Measurements from ENCODE around the gene PTH. TPM values are rescaled to one million over a fixed set of nuclear protein-coding genes. Genes with fewer than 3 reads are reported as not detected.

Gene PTH
- total and polyA plus RNA-seq, 2 of the 8 experiments (the other 6 are each of a cell fraction or from before 2014, with no cell fraction given): not detected

DNA sequence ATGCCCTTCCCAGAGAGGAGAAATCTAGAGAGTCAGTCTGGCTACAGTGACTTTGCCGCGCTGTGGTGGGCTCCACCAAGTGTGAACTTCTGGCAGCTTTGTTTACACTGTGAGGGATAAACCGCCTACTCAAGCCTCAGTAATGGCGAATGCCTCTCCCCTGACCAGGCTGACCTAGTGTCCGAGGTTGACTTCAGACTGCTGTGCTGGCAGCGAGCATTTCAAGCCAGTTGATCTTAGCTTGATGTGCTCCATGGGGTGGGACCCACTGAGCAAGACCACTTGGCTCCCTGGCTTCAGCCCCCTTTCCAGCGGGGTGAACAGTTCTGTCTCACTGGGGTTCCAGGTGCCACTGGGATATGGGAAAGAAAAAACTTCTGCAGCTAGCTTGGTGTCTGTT, 38.6 kb upstream of the PTH start:
- CTCF ChIA-PET (ENCODE audit: partially characterized antibody): interaction anchor here (0.6 to 2.7 kb wide), 5 partner anchors 17 to 251 kb away, joined by 3 to 26 read pairs (median 4); no protein-coding TSS in a partner anchor
- Histone ChIP-seq H2BK15ac (ENCODE audit: low read length) (no peak overlapping the region), H4K5ac (ENCODE audit: insufficient read length, low read depth, low read length) (no peak overlapping the region), H3K9ac (replicated peaks in 1 of 4; ENCODE audit: extremely low read depth in 1 of 4, low read depth in 3 of 4, low read length in 3 of 4) (no peak overlapping the region), H3K36me3 (ENCODE audit: control insufficient read depth in 2 of 4, insufficient read depth in 4 of 4, low read length in 3 of 4) (no peaks in the 10 kb centered on the region), H3K23ac (ENCODE audit: insufficient read length) (no peak overlapping the region), H3K4me1 (replicated peaks in 1 of 4; ENCODE audit: control insufficient read depth in 3 of 4, insufficient read depth in 4 of 4, low read length in 3 of 4) (no peaks in the 10 kb centered on the region), H4K20me1 (replicated peaks in 1 of 2; ENCODE audit: control insufficient read depth in 1 of 2, insufficient read depth in 2 of 2, low read length in 2 of 2) (no peaks in the 10 kb centered on the region), H3K79me2 (ENCODE audit: control insufficient read depth in 1 of 2, insufficient read depth in 2 of 2, low read length in 2 of 2) (no peaks in the 10 kb centered on the region), H3K9me3 (ENCODE audit: insufficient read depth in 2 of 2, low read depth in 1 of 2, low read length in 1 of 2) (peaks cover 11 to 13% of the 10 kb centered on the region in 2 experiments), H3K56ac (replicated peaks; ENCODE audit: insufficient read length, low read depth, low read length) (no peak overlapping the region), H3K79me1 (ENCODE audit: low read depth, low read length) (no peaks in the 10 kb centered on the region), H3K4ac (replicated peaks; ENCODE audit: insufficient read length, low read depth, low read length) (no peak overlapping the region), H3K27ac (ENCODE audit: low read depth, low read length) (no peak overlapping the region), H2AK5ac (ENCODE audit: low read depth, low read length) (no peak overlapping the region), H2BK5ac (ENCODE audit: low read depth, low read length) (no peak overlapping the region), H3K18ac (ENCODE audit: extremely low read depth, low read length) (no peak overlapping the region), H3K4me2 (ENCODE audit: insufficient read depth in 1 of 2, low read depth in 2 of 2, low read length in 2 of 2) (no peak overlapping the region), H4K91ac (replicated peaks; ENCODE audit: insufficient read length, low read length) (no peak overlapping the region), H3K27me3 (replicated peaks in 1 of 4; ENCODE audit: control insufficient read depth in 3 of 4, extremely low read depth in 1 of 4, insufficient read depth in 3 of 4, low read length in 3 of 4) (no peaks in the 10 kb centered on the region), H2AFZ (ENCODE audit: low read length) (no peak overlapping the region), H2BK20ac (ENCODE audit: low read length) (no peak overlapping the region), H3K4me3 (ENCODE audit: extremely low read depth in 1 of 4, insufficient read depth in 2 of 4, low read depth in 3 of 4, low read length in 4 of 4) (no peak overlapping the region), H2BK120ac (replicated peaks; ENCODE audit: low read depth, low read length) (no peak overlapping the region), H3K23me2 (ENCODE audit: low read depth, low read length) (no peaks in the 10 kb centered on the region), H2BK12ac (ENCODE audit: low read depth, low read length) (no peak overlapping the region), H3K14ac (ENCODE audit: insufficient read length) (no peak overlapping the region), H4K8ac (ENCODE audit: extremely low read depth, insufficient read depth, low read length) (no peak overlapping the region)
- FAIRE-seq (no peak), DNase-seq (ENCODE audit: low read depth in 1 of 2, low spot score in 2 of 2) (no peak)
- POLR2A ChIA-PET (ENCODE audit: partially characterized antibody): no interaction called here
- WGBS, 2 experiments (ENCODE audit: extremely low coverage in 1 of 2, insufficient coverage in 1 of 2, insufficient read length in 1 of 2, insufficient replicate concordance in 2 of 2, low coverage in 1 of 2, low lambda C conversion rate in 2 of 2, missing lambda C conversion rate in 1 of 2): 100% methylated on average over 7 of the region's 7 CpGs; no CpG with 5 or more reads in 1 of the 2 experiments
- TF ChIP-seq, protein P1, sequence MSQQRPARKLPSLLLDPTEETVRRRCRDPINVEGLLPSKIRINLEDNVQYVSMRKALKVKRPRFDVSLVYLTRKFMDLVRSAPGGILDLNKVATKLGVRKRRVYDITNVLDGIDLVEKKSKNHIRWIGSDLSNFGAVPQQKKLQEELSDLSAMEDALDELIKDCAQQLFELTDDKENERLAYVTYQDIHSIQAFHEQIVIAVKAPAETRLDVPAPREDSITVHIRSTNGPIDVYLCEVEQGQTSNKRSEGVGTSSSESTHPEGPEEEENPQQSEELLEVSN (IDR thresholded peaks at IDR 0.05): no peak
- TF ChIP-seq JUND (IDR thresholded peaks at IDR 0.05; ENCODE audit: low read length): no peak
- TF ChIP-seq SIRT6 (IDR thresholded peaks at IDR 0.05; ENCODE audit: low read length): no peak

Measured in H1 (cell line).